DND-41 (cell line): Measurements from ENCODE around the gene PNKP.

Experiments used
- ATAC-seq: fragments of 200-7000 bp; cut with Tn5 transposase; 3 replicates; pipeline ENCODE4 v1.9.1; 2021; ENCODE audit warnings: low read depth; ENCODE audit not compliant: insufficient read depth
- DNase-seq: peaks from one replicate; pipeline ENCODE4 v3.0.0-alpha.2; 2020
- H2AFZ ChIP-seq: 2 replicates; pipeline ENCODE4 v1.6.0; 2012; ENCODE audit warnings: low read depth, low read length
- H3K27ac ChIP-seq: 2 replicates; pipeline ENCODE4 v1.5.1; 2012; ENCODE audit warnings: low read length, inconsistent platforms
- H3K27me3 ChIP-seq: fragments of 200-600 bp; sonication (generic); 2 replicates; pipeline ENCODE4 v1.6.0; 2012; ENCODE audit warnings: low read length, mild to moderate bottlenecking, inconsistent platforms; ENCODE audit not compliant: insufficient read depth, poor library complexity
- H3K36me3 ChIP-seq: 2 replicates; pipeline ENCODE4 v1.5.1; 2012; ENCODE audit warnings: low read length, inconsistent platforms; ENCODE audit not compliant: insufficient read depth
- H3K4me1 ChIP-seq: 2 replicates; pipeline ENCODE4 v1.5.1; 2012; ENCODE audit warnings: mild to moderate bottlenecking, low read length; ENCODE audit not compliant: insufficient read depth
- H3K4me2 ChIP-seq: 2 replicates; pipeline ENCODE4 v1.6.0; 2012; ENCODE audit warnings: mild to moderate bottlenecking, moderate library complexity, low read length, inconsistent platforms; ENCODE audit not compliant: insufficient read depth
- H3K4me3 ChIP-seq, 2 experiments: fragments of 200-600 bp in 1 of 2; shearing (Covaris generic) in 1 of 2; 2 replicates each; pipeline ENCODE4 v1.5.1; 2012 to 2016; ENCODE audit warnings: inconsistent platforms in 2 of 2, low read length in 2 of 2, mild to moderate bottlenecking in 2 of 2, low read depth in 1 of 2, moderate library complexity in 1 of 2
- H3K79me2 ChIP-seq: 2 replicates; pipeline ENCODE4 v1.6.0; 2012; ENCODE audit warnings: low read length, inconsistent platforms; ENCODE audit not compliant: insufficient read depth
- H3K9ac ChIP-seq: 2 replicates; pipeline ENCODE4 v1.6.0; 2012; ENCODE audit warnings: low read depth, mild to moderate bottlenecking, inconsistent platforms, low read length, moderate library complexity
- H3K9me3 ChIP-seq: 2 replicates; pipeline ENCODE4 v1.5.1; 2012; ENCODE audit warnings: low read length, moderate library complexity, mild to moderate bottlenecking, inconsistent platforms; ENCODE audit not compliant: insufficient read depth, severe bottlenecking
- H4K20me1 ChIP-seq: 2 replicates; pipeline ENCODE4 v1.6.0; 2012; ENCODE audit warnings: low read length; ENCODE audit not compliant: insufficient read depth
- CTCF ChIP-seq: IDR thresholded peaks from 2 replicates; pipeline ENCODE4 v1.5.1; 2012; ENCODE audit warnings: borderline replicate concordance, low read length, moderate library complexity, mild to moderate bottlenecking; ENCODE audit not compliant: poor library complexity, severe bottlenecking; ENCODE audit errors: extremely low read depth
- EZH2 ChIP-seq: IDR thresholded peaks from 3 replicates; pipeline ENCODE4 v1.6.1; 2012; ENCODE audit warnings: borderline replicate concordance, low read depth, mild to moderate bottlenecking, moderate library complexity, low read length, inconsistent platforms; ENCODE audit not compliant: severe bottlenecking

The PNKP gene

GRCh38 chr19:49869484-49870308 lies 2.3 kb upstream of the PNKP start:
- H3K27me3 ChIP-seq, result no peaks in the 10 kb centered on the region
- peak; percentile 82 for ATAC-seq
- peak overlapping the region; percentile 73 for H3K4me2 ChIP-seq
- H3K9me3 ChIP-seq, result no peaks in the 10 kb centered on the region
- peak overlapping the region; percentile 72 for H3K27ac ChIP-seq
- peaks cover 19% of the 10 kb centered on the region for H4K20me1 ChIP-seq
- H3K4me1 ChIP-seq, result peaks cover 60% of the 10 kb centered on the region
- H3K9ac ChIP-seq, result peak overlapping the region; percentile 72
- H2AFZ ChIP-seq, result peak overlapping the region; percentile 72
- H3K4me3 ChIP-seq, result peak overlapping the region; percentile 25 to 84; a peak in 3 of 4 replicates
- peaks cover 30% of the 10 kb centered on the region for H3K36me3 ChIP-seq
- TF ChIP-seq EZH2 (no peak), CTCF (no peak)
- H3K79me2 ChIP-seq, result peaks cover 33% of the 10 kb centered on the region
- DNase-seq, result peak; percentile 97

GRCh38 chr19:49869009-49869483 lies 1.7 kb upstream of the PNKP start:
- peaks cover 25% of the 10 kb centered on the region for H4K20me1 ChIP-seq
- H3K4me3 ChIP-seq, result peak overlapping the region; percentile 12 to 84; a peak in 3 of 4 replicates
- H3K27me3 ChIP-seq, result no peaks in the 10 kb centered on the region
- no peaks in the 10 kb centered on the region for H3K9me3 ChIP-seq
- H3K36me3 ChIP-seq, result peaks cover 31% of the 10 kb centered on the region
- no peak for TF ChIP-seq EZH2
- TF ChIP-seq CTCF, result no peak
- ATAC-seq, result peak; percentile 22
- H2AFZ ChIP-seq, result peak overlapping the region; percentile 72
- peak overlapping the region; percentile 73 for H3K4me2 ChIP-seq
- H3K9ac ChIP-seq, result peak overlapping the region; percentile 73
- DNase-seq, result no peak
- H3K79me2 ChIP-seq, result peaks cover 33% of the 10 kb centered on the region
- peak overlapping the region; percentile 72 for H3K27ac ChIP-seq
- peaks cover 60% of the 10 kb centered on the region for H3K4me1 ChIP-seq

GRCh38 chr19:49864890-49865289 lies 2.5 kb downstream of the PNKP start:
- Histone ChIP-seq H3K79me2 (peaks cover 39% of the 10 kb centered on the region), H4K20me1 (peaks cover 54% of the 10 kb centered on the region), H2AFZ (no peak overlapping the region), H3K36me3 (peaks cover 53% of the 10 kb centered on the region), H3K9ac (no peak overlapping the region), H3K4me1 (peaks cover 51% of the 10 kb centered on the region), H3K27me3 (no peaks in the 10 kb centered on the region), H3K9me3 (no peaks in the 10 kb centered on the region), H3K4me2 (peak overlapping the region; percentile 15; the same call in 1 of the 2 replicates), H3K4me3 (no peak overlapping the region), H3K27ac (no peak overlapping the region)
- DNase-seq, result no peak
- TF ChIP-seq EZH2 (no peak), CTCF (no peak)
- ATAC-seq, result no peak
